HG03521 (cell line): Measurements from ENCODE around the gene ASB1.
A peak's percentile ranks its signal among the peaks of the same experiment; 100 is the strongest.

Source experiments
- ATAC-seq: cut with Tn5 transposase; IDR thresholded peaks from one replicate; pipeline ENCODE4 v1.9.1; 2021; ENCODE audit warnings: mild to moderate bottlenecking, moderate library complexity; ENCODE audit not compliant: unreplicated experiment

Gene ASB1, protein sequence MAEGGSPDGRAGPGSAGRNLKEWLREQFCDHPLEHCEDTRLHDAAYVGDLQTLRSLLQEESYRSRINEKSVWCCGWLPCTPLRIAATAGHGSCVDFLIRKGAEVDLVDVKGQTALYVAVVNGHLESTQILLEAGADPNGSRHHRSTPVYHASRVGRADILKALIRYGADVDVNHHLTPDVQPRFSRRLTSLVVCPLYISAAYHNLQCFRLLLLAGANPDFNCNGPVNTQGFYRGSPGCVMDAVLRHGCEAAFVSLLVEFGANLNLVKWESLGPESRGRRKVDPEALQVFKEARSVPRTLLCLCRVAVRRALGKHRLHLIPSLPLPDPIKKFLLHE

DNA sequence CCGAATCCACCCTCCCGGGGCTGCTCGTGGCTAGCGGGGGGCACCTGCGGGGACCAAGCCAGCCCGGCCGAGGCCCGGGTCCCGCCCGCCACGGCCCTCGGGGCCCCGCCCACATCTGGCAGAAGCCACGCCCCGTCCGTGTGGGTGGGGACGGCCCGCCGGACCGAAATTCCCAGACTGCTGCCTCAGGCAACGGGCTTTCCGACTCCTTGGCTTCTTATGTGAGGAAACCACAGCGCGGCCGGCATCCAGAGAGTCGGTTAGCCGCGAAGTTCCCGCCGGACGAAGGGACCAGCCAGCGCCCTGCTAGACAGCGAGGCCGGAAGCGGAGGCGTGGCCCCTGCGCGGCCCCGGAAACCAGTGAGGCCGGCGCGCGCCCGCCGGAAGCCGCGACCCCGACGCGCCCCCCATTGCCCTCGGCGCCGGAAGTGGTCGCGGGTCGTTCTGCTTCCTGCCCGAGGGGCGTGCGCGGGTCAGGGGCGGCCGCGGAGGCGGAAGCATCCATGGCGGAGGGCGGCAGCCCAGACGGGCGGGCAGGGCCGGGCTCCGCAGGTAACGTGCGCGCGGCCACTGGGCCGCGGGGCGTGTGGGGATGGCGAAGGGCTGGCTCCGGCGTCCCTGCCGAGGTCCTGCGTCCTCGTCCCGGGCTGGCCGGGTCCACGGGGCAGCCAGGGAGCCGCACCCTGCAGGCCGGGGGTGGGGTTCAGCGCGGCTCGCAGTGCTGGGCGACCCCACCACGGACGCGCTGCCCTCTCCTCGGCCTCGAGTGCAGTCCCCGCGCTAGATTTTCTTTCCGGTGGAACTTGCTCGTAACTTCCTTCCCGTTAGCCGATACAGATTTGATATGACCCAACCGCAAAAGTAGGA, at the start of gene ASB1:
ASB1 (plus strand) TSS at position 360 of the 867 bp plus-strand sequence; CDS start at position 504, 144 bp downstream.
- peak; percentile 77 for ATAC-seq

GRCh38 chr2:238378230-238379095, 48.3 kb upstream of the ASB1 start:
- no peak for ATAC-seq

- no peak for ATAC-seq
These were observed 47.5 kb upstream of the ASB1 start for GRCh38 chr2:238379096-238379810.

DNA sequence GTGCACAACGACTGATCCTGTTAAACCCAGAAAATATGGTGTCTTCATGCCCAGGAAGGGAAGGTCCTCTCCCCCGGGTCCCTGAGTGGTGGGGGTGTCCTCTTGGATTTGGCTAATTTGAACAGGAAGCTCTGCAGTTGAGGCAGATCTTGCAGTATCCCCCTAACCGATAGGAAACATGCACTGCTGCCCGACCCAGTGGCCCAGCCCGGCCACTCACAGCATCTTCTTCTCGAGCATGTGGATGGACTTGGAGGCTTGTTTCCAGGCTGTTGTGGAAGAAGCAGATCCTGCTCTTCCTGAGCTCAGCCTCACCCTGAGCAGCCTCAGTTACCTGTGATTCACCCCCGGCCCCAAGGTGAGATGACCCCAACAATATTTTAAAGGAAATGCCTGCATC, 46.4 kb upstream of the ASB1 start:
- ATAC-seq, result no peak

GRCh38 chr2:238380785-238381184, 45.9 kb upstream of the ASB1 start:
- no peak for ATAC-seq

DNA sequence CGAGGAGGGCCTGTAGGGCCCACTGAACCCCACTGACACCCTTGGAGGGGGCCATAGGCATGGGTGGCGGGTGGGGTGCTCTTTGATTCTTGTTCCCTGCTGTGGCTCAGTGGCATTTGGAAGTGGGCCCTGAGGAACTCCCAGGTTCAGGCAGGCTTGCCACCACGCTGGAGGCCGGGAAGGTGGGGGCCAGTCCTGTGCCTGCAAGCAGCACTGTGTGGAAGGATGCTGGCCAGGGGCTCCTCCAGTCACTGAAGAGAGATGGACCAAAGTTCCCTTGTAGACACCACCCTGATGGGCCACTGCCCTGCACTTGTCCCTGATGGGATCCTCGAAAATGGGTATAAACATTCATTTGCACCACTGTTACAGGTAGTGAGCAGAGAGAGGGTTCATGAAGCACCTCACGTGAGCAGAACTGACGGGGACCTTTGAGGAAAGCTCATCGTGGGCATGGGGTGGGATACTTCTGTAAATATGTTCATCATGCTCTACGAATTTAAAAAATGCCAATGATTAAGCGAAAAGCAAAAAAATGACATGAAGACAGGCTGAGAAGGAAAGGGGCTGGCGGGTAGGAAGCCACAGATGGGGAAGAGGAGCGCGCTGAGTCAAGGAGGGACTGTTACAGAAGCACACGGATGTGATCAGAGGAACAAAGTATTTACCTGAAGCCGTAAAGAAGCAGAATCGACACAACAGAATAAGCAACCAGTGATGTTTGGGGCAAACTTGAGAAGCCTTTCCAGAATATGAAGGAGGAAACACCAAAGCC, 45.2 kb upstream of the ASB1 start:
- no peak for ATAC-seq

DNA sequence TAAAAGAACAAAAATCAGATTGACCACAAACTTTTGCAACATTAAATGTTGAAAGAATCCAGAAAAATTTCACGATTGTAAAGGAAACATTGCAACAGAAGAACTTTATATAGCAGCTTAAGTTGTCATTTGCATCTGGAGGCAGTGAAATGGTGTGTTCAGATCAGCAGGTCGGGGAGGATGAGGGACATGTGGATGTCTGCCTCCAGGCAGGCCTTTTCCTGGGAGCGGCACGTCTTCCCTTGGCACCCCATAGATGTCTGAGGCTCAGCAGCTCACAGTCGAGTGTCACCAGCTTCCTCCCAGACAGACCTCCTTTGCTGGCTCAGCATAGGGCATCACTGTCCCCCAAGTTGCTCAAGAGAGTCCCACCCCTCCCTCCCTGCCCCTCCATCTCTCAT, 44.3 kb upstream of the ASB1 start:
- ATAC-seq, result no peak

DNA sequence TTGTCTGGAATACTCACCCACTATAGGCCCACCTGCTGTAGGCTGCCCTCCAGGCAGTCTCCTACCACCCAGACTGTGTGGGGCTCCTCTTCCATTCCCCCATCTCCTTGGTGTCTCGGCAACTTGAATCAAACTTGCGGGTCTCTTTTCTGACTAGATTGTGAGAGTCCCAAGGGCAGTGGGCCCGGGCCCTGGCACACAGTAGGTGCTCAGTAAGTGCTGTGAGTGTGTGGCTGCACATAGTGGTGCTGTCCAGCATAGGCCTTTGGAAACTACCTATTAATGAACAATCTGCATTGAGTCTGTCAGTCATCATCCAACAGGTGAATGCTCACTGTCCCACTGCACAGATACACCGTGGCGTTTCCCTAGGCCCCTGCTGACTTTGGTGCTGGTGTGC, 43.6 kb upstream of the ASB1 start:
- no peak for ATAC-seq

DNA sequence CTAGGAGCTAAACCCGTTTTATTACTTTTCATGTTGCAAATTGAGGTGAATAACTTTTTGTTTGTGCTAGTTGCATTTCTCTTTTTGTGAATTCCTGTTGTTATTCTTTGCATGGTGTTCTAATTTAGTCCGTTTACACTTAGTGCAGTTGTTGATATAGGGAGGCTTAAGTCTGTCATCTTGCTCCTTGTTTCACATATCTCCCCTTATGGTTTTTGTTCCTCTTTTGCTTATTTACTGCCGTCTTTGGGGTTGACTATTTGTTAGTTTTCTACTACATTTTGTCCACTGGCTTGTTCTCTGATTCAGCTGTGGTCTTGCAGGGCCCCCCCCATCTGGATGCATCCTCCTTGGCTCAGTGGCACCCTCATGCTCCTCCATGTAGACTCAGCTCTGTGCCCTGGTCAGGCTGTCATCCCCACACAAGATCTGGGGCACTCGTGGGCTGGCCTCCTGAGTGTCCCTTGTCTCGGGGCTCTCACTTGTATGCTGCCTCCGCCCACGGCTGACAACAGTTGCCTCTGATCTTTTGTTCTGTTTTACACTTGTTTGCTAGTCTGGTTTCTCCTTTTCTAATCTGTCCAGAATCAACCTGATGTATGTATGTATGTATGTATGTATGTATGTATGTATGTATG, 42.9 kb upstream of the ASB1 start:
- no peak for ATAC-seq

GRCh38 chr2:238387332-238387731, 39.4 kb upstream of the ASB1 start:
- no peak for ATAC-seq

DNA sequence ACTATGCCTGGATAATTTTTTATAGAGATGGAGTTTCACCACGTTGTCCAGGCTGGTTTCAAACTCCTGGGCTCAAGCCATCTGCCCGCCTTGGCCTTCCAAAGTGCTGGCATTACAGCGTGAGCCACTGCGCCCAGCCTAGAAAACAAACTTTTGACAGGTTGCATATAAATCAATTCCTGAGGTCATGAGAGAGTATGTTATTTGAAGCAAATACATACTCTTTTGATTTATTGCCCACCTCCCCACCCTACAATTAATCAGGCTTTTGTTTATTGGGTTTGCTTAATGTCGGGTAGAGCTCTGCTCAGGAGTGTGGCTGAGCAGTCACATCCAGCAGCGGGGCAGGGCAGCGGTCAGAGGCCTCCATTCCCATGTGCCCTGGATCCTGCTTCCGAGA, 37.9 kb upstream of the ASB1 start:
- no peak for ATAC-seq

GRCh38 chr2:238389988-238390589, 36.6 kb upstream of the ASB1 start:
- no peak for ATAC-seq

- ATAC-seq, result no peak
These were observed 35.6 kb upstream of the ASB1 start for GRCh38 chr2:238391042-238391689.

DNA sequence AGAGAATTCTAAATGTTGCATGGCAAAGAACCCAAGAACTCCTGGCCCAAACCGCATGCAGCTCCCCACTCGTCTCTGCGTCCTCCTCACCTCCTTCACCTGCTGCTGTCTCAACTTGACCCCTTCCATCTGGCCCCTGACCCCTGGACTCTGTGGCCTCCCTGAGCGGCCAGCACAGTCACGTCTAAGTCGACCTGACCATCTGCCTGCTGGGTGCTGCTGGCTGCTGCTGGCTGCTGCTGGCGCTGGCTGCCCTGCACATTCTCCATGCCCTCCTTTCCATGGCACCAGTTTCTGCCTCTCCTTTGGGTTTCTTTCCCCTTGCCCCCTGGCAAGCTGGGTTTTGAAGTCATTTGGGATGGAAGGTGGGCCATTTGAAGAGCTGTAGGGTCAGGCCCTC, 30.1 kb upstream of the ASB1 start:
- ATAC-seq, result no peak

- ATAC-seq, result no peak
These were observed 29.4 kb upstream of the ASB1 start for GRCh38 chr2:238397356-238397755.

GRCh38 chr2:238398577-238398976, 28.1 kb upstream of the ASB1 start:
- no peak for ATAC-seq

DNA sequence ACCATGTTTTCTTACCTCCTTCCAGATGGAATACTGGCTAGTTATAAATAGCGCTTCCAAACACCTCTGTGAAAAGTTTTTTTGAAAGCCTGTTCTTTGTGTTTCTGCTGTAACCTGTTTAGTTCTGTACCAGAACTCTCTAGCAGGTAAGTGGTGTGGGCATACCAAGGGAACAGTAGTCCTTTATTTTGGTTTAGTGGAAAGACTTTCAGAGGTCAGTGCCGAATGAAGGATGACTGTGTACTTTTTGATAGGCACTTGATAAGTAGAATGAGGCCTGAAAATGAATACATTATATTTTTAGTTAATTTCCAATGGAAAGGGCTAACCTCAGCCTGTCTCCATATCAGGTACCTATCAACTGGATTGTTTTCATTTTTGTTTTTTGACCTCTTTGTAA, 27.6 kb upstream of the ASB1 start:
- no peak for ATAC-seq

GRCh38 chr2:238401551-238401950, 25.2 kb upstream of the ASB1 start:
- no peak for ATAC-seq
